GM12872 (cell line): Measurements from ENCODE around the gene PRSS35.

ENCODE experiments used
- CTCF ChIP-seq: IDR thresholded peaks from 3 replicates; pipeline ENCODE4 v1.5.1; 2011; ENCODE audit warnings: low read depth, mild to moderate bottlenecking, low read length, moderate library complexity; ENCODE audit not compliant: insufficient read depth

The PRSS35 gene

GRCh38 chr6:83490217-83490807 is 22.0 kb upstream of the PRSS35 start:
- no peak for TF ChIP-seq CTCF

GRCh38 chr6:83505356-83505755 is 7.0 kb upstream of the PRSS35 start:
- TF ChIP-seq CTCF, result no peak

- no peak for TF ChIP-seq CTCF
These were observed 2.9 kb upstream of the PRSS35 start for GRCh38 chr6:83509441-83509840.

GRCh38 chr6:83510791-83511190 is 1.5 kb upstream of the PRSS35 start:
- no peak for TF ChIP-seq CTCF

GRCh38 chr6:83511266-83511665 is 1.1 kb upstream of the PRSS35 start:
- TF ChIP-seq CTCF, result no peak

DNA sequence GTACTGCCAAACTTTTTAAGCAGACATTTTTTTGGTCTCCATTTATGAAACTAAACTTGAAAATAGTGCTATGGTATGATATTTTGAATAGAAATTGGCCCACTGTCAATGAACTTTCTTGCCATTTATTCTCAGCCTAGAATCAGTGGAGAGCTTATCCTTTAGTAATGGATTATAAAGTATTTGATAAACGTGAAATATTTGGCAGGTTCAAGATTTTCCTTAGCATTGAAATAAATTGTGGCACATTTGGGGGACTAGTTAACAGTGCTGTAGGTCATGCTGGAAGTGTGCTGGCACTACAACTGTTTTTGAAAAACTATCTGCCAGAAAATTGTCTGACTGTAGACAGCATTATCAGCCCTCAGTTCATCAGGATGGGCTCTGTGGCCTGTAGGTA is 2.1 kb downstream of the PRSS35 start:
- no peak for TF ChIP-seq CTCF

DNA sequence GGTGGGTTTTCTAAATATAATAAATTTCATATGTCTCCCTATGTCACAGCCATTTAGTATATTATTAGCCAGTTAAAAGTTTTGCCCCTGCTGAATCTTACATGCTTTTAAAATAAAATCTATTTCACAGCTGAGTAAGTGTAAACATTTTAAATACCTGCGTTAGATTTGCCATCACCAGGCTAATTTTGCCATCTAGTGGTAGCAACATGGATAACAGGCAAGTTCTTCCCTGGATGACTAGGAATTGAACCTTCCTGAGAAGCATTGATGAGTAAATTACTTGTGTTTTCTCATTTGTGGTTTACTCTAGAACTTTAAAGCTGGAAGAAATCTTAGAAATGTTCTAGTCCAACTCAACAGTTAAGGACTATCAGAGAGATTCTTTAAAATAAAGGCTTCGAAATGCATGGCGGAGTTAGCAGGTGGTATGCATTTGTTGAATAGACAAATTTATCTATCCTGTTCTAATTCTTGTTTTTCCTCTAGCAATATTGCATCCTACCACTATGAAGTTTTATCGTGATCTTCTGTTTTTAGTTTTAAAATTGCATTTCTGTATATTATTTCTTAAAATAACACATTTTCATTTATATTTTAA is 2.6 kb downstream of the PRSS35 start:
- peak; percentile 75 for TF ChIP-seq CTCF
